Inflammatory macrophage treated with lipopolysaccharide for 4 hours (primary cell): Measurements from ENCODE around the gene RSBN1L.
"Not testable (repeated sequence)": the region's sequence is repeated elsewhere in the genome, so short reads cannot be mapped to it uniquely, and the experiment has no call there.

ENCODE experiments used
- DNase-seq: peaks from one replicate; pipeline ENCODE4 v3.0.0-alpha.2; 2020

Gene RSBN1L

GRCh38 chr7:77778535-77778934, 82.3 kb downstream of the RSBN1L start:
- DNase-seq, result no peak

- DNase-seq, result no peak
Measured at GRCh38 chr7:77782383-77782782, 86.1 kb downstream of the RSBN1L start.

GRCh38 chr7:77783111-77783510, 86.9 kb downstream of the RSBN1L start:
- DNase-seq, result no peak

GRCh38 chr7:77783545-77783944, 87.3 kb downstream of the RSBN1L start:
- DNase-seq, result no peak

- not testable (repeated sequence) for DNase-seq
Measured at GRCh38 chr7:77784426-77784825, 88.2 kb downstream of the RSBN1L start.

- DNase-seq, result no peak
Measured at GRCh38 chr7:77786018-77786417, 89.8 kb downstream of the RSBN1L start.

- DNase-seq, result no peak
Measured at GRCh38 chr7:77786741-77787140, 90.5 kb downstream of the RSBN1L start.

- DNase-seq, result no peak
Measured at GRCh38 chr7:77788327-77788902, 92.2 kb downstream of the RSBN1L start.

DNA sequence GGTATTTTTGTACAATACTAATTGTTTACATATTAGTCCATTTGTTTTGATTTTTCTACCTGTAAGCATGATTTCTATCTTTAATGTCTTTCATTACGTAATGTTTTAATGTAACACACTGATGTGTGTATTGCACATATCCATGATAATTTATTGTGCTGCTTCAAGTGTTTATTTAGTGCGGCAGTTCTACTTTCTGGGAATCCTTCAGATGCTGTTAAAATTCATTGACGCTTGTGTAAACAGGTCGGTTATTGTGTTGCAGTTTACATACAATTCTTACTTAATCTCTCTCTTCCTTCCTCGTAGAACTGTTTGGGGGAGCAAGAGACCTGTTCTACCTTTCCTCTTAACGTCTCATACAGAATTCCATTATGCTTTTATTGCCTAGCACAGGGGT, 95.1 kb downstream of the RSBN1L start:
- no peak for DNase-seq

DNA sequence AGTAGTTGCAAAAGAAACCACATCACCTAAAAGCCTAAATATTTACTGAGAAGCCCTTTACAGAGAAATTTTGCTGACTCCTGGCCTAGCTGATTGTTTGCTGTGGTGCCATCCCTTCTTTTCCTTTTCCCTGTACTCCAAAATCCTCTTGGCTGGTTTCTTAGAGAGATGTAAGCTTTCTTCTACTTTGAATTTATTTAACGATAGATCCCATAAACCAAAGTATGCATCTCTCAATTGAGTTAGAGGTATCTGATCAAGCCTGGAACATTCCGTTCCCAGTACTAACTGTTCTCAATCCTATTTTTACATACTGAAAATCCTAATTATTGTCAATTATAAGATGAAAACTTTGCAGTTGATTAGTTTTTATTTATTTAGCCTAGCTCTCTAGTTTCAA, 95.7 kb downstream of the RSBN1L start:
- no peak for DNase-seq

DNA sequence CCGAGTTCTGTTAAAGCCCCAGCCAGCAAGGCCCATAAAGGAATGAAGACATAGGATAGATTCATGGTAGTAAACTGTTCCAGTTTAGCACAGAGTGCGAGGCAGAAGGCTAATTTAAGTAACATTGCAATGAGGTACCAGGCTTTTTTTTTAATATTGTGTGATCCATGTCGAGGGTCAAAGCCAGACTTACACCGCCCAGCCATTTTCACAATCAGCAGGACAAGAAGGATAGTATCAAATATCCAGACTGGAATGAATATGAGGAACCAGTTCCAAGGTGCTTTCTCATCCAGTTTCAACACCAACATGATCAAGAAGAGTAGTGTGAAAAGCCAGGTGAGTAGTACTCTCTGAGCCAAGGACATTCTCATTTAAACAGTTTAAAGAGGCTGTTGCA, 97.7 kb downstream of the RSBN1L start:
- DNase-seq, result no peak

- no peak for DNase-seq
Measured at GRCh38 chr7:77796109-77796508, 99.8 kb downstream of the RSBN1L start.

GRCh38 chr7:77796960-77797359, 100.7 kb downstream of the RSBN1L start:
- no peak for DNase-seq

GRCh38 chr7:77797734-77798393, 101.6 kb downstream of the RSBN1L start:
- no peak for DNase-seq

DNA sequence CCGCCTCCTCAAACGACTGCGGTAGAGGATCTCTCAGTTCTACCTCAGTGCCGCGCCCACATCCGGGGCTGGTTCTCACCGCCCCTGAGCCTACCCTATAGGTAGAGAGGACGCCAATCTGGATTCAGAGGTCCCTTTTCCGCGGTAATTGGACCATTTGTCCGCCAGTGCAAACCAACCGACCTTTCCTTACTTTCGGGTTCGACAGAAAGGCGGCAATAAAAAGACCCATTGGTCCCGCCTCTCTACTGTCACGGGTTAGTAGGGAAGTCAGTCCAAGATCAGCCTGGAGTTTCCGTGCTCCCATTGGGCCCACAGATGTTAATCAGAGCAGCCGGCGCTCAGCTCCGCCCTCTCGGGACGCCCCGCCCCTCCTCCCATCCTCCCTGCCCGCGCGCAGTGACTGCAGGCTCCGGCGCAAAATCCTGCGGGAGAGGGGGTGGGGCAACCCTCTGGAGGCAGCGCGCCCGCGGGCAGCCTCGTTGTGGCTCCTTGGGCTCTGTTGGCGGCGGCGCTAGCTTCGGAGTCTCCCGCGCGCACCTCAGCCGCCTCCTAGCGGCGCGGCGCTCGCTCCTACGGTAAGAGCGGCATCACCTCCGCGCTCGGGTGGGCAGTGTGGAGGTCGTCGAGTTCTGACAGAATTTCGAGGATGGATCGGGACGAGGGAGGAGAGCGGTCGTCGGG, 102.3 kb downstream of the RSBN1L start, which contains the start of the genes PHTF2 and TMEM60:
Gene PHTF2 (plus strand): TSS at position 380 of the 684 bp plus-strand sequence.
Gene TMEM60 (minus strand): TSS at position 41 of the 684 bp plus-strand sequence. CDS start 4,061 bp downstream, outside the sequence.
- DNase-seq, result peak; percentile 100

DNA sequence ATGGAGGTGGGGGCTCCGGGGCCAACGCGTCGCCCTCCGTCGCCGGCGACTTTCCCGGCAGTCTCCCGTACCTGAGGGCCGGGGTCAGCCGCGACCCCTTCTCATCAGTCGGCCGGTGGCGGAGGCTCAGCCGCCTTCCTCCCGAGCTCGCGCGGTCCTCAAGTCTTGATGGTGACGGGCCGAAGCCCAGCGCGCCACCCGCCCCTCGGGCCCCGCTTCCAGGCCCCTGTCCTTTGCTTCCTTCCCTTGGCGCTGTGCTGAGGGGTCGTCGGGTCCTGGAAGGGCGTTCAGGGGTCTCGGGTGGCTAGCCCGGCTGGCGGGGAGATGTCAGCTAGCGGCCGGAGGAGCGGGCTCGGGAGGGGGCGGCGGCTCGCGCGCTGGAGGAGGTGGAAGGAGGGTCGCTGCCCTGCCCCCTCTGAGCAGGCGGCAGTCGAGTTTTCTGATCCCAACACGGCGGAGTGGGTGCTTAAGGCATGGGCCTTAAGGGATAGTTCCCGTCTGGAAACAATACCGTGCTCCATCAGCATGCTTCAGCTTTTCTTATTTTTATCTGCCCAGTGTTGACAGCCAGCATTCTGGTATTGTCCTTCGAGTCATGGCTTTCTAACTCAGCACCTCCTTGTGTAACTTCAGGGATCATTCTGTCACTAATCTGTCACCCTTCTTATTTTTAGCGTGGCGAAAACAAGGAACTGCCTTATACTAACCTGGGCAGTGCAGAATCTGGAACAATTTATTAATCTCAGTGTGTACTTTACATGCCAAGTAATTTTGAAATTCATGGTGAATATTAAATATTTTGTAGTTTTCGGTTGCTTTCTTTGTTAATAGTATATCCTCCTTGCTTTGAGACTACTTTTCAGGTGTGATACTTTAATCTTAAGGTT, 103.1 kb downstream of the RSBN1L start:
- DNase-seq, result peak; percentile 75

GRCh38 chr7:77800158-77800557, 103.9 kb downstream of the RSBN1L start:
- no peak for DNase-seq

DNA sequence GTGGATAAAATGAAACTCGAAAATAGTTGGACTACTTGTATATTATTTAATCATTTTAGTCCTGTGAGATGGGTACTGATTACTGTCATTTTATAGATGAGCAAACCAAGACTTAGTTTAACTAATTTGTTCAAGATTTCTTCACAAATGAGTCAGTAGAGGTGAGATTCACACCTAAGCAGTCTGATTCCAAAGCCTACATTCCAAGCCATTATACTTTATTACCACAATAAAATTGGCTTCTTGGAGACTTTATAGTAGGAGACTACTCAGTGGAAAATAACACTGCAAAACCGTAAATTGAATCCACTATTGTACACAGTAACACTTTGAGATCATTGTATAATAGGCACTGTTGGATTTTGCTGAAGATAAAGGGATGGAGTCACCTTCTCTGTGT, 104.5 kb downstream of the RSBN1L start:
- DNase-seq, result no peak

GRCh38 chr7:77802557-77803405, 106.5 kb downstream of the RSBN1L start:
- no peak for DNase-seq

DNA sequence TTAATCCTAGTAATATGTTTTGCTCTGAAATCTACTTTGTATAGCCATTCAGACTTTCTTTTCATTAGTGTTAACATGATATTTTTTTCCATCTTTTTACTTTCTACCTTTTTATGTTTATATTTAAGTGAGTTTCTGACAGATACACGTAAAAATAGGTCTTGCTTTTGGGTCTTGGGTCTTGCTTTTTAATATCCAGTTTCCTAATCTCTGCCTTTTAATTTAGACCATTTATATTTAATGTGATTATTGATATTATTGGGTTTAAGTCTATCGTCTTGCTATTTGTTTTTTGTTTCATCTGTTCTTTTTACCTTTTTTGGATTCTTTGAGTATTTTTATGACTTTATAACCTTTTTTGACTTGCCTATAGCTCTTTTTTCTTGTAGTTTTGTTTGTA, 110.2 kb downstream of the RSBN1L start:
- no peak for DNase-seq

- DNase-seq, result no peak
Measured at GRCh38 chr7:77808517-77808916, 112.3 kb downstream of the RSBN1L start.
